WTC11 (cell line): ENCODE results near the gene PRKACB.

ENCODE experiments used
- CTCF ChIP-seq: fragments of 200-600 bp; IDR thresholded peaks from 2 replicates; pipeline ENCODE4 v1.8.0; 2022; ENCODE audit warnings: antibody characterized with exemption
- TF ChIP-seq, protein P1 (sequence below): sonication (generic); formaldehyde crosslinking; IDR thresholded peaks from 2 replicates; pipeline ENCODE4 v1.8.0; 2022; ENCODE audit warnings: mild to moderate bottlenecking, missing genetic modification reagents

GRCh38 chr1:84166797-84167196 is 22.7 kb downstream of the PRKACB start:
- TF ChIP-seq, protein P1, sequence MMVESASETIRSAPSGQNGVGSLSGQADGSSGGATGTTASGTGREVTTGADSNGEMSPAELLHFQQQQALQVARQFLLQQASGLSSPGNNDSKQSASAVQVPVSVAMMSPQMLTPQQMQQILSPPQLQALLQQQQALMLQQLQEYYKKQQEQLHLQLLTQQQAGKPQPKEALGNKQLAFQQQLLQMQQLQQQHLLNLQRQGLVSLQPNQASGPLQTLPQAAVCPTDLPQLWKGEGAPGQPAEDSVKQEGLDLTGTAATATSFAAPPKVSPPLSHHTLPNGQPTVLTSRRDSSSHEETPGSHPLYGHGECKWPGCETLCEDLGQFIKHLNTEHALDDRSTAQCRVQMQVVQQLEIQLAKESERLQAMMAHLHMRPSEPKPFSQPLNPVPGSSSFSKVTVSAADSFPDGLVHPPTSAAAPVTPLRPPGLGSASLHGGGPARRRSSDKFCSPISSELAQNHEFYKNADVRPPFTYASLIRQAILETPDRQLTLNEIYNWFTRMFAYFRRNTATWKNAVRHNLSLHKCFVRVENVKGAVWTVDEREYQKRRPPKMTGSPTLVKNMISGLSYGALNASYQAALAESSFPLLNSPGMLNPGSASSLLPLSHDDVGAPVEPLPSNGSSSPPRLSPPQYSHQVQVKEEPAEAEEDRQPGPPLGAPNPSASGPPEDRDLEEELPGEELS, result no peak
- no peak for TF ChIP-seq CTCF
